Measurements from ENCODE around the gene ANKRD23.
"Not testable (repeated sequence)": the region's sequence is repeated elsewhere in the genome, so short reads cannot be mapped to it uniquely, and the experiment has no call there.

ANKRD23 gene

GRCh38 chr2:96816127-96816835 is 27.5 kb downstream of the ANKRD23 start, which contains the start of gene CNNM3:
Gene CNNM3, plus strand, starts transcription at chr2:96816268. Its CDS starts 10 bp downstream, at chr2:96816278.
- DNase-seq (ENCODE audit: low spot score) = peak; percentile 99

GRCh38 chr2:96815326-96816126 is 28.3 kb downstream of the ANKRD23 start:
- no peak for DNase-seq (ENCODE audit: low spot score)

GRCh38 chr2:96813656-96814055 is 30.2 kb downstream of the ANKRD23 start:
- DNase-seq (ENCODE audit: low spot score) = no peak

- DNase-seq (ENCODE audit: low spot score) = no peak
Observed at GRCh38 chr2:96811917-96812316, 31.9 kb downstream of the ANKRD23 start.

- no peak for DNase-seq (ENCODE audit: low spot score)
Observed at GRCh38 chr2:96810783-96811192, 33.0 kb downstream of the ANKRD23 start.

- DNase-seq (ENCODE audit: low spot score) = no peak
Observed at GRCh38 chr2:96809951-96810782, 33.7 kb downstream of the ANKRD23 start.

- no peak for DNase-seq (ENCODE audit: low spot score)
Observed at GRCh38 chr2:96809216-96809882, 34.5 kb downstream of the ANKRD23 start.

- no peak for DNase-seq (ENCODE audit: low spot score)
Observed at GRCh38 chr2:96808176-96808837, 35.5 kb downstream of the ANKRD23 start.

GRCh38 chr2:96807127-96807471 is 36.7 kb downstream of the ANKRD23 start:
- DNase-seq (ENCODE audit: low spot score) = no peak

- DNase-seq (ENCODE audit: low spot score) = no peak
Observed at GRCh38 chr2:96806468-96807126, 37.2 kb downstream of the ANKRD23 start.

GRCh38 chr2:96805946-96806345 is 37.9 kb downstream of the ANKRD23 start:
- not testable (repeated sequence) for DNase-seq (ENCODE audit: low spot score)

GRCh38 chr2:96804986-96805385 is 38.8 kb downstream of the ANKRD23 start:
- no peak for DNase-seq (ENCODE audit: low spot score)

- DNase-seq (ENCODE audit: low spot score) = no peak
Observed at GRCh38 chr2:96802721-96803120, 41.1 kb downstream of the ANKRD23 start.

GRCh38 chr2:96801786-96802595 is 41.8 kb downstream of the ANKRD23 start:
- DNase-seq (ENCODE audit: low spot score) = no peak

- DNase-seq (ENCODE audit: low spot score) = peak; percentile 79
Observed at GRCh38 chr2:96801005-96801785, 42.6 kb downstream of the ANKRD23 start.

GRCh38 chr2:96800061-96801004 is 43.5 kb downstream of the ANKRD23 start:
- DNase-seq (ENCODE audit: low spot score) = no peak

GRCh38 chr2:96799623-96799935 is 44.2 kb downstream of the ANKRD23 start:
- DNase-seq (ENCODE audit: low spot score) = no peak
